Stimulated activated CD4-positive, alpha-beta T cell treated with anti-CD3 and anti-CD28 coated beads, TNF-alpha, amount 100 ng/mL, for 48 hours (primary cell): Measurements from ENCODE around the gene GSN.

Experiments used
- DNase-seq, 3 donors: peaks; one replicate each; pipeline ENCODE4 v3.0.0-alpha.2; 2020; ENCODE audit warnings: low read depth in 3 of 3

Gene GSN

DNA sequence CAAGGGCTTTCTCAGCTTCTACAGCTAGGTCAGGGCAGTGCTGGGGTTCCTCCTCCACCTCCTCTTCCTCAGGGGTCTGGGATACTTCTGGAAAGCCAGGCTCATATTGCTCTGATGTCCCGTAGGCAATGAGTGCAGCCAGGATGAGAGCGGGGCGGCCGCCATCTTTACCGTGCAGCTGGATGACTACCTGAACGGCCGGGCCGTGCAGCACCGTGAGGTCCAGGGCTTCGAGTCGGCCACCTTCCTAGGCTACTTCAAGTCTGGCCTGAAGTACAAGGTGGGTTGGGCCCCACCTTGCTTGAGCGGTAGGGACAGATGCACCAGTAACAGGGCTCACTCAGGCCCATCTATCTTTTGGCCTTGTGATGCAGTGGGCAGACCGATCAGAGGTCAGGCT is 34.8 kb downstream of the GSN start:
- no peak for DNase-seq

- DNase-seq = no peak
Observed at GRCh38 chr9:121303456-121304451, 35.8 kb downstream of the GSN start.

DNA sequence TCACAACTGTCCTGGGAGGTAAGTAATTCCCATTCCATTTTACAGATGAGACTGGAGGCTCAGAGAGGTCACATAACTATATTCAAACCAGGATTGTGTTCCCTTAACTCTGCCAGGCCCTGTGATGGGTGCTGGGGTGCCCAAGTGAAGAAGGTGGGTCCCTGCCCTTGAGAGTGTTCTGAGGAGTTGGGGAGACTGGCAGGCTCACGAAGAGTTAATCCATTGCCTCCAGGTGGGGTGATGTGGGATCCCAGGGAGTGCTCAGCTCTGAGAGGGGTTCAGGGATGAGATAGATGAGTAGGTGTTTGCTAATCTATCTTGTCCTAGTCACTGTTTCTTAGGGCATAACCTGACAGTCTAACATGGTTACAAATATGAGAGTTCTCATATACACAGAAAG is 36.7 kb downstream of the GSN start:
- DNase-seq = no peak

DNA sequence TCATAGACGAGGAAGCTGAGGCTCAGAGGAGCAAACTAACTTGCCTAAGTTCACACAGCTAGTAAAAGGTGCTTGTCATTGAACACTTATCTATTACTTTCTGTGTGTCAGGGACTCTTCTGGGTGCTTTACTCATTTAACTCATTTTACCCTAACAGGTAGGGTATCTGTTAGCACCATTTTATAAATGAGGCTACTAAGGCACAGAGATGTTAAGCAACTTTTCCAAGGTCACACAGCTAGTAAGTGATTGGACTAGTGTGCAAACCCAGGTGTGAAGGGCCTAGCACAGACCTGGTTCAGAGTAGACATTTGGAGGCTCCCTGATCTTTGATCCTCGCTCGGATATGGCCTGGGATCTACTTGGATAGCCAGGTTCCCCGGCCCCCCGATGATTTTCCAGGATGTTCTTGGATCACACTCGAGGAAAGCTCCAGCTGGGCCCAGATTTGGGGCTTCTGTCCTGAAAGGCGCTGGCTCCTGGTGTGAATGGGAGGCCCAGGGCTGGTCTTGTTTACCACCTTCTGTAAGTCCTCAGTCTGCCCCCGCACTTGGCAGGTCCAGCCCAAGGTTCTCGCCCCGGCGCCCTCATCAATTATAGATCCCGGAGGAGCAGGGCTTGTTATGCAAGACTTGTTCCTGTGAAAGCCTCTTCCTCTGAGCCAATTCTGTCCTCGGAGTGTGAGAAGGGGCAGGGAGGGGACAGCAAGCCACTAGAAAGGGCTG is 37.5 kb downstream of the GSN start:
- DNase-seq = no peak

- no peak for DNase-seq
Observed at GRCh38 chr9:121307976-121308375, 40.0 kb downstream of the GSN start.

- no peak for DNase-seq
Observed at GRCh38 chr9:121308765-121309164, 40.8 kb downstream of the GSN start.

GRCh38 chr9:121309171-121309570 is 41.2 kb downstream of the GSN start:
- no peak for DNase-seq

- no peak for DNase-seq
Observed at GRCh38 chr9:121309833-121310425, 42.0 kb downstream of the GSN start.

GRCh38 chr9:121310571-121310970 is 42.6 kb downstream of the GSN start:
- DNase-seq = no peak

DNA sequence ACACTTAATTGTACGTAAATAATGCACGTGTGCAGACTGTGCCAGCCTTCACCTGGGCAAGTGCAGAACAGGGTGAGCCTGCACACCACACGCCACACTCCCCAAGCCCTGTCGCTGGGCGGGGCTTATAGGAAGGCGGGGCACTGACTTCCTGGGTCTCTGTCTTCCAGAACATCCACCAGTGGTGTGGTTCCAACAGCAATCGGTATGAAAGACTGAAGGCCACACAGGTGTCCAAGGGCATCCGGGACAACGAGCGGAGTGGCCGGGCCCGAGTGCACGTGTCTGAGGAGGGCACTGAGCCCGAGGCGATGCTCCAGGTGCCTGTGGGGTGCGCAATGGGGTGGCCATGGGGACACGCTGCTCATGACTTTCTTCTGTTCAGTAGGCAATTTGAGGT is 44.2 kb downstream of the GSN start:
- DNase-seq = no peak

DNA sequence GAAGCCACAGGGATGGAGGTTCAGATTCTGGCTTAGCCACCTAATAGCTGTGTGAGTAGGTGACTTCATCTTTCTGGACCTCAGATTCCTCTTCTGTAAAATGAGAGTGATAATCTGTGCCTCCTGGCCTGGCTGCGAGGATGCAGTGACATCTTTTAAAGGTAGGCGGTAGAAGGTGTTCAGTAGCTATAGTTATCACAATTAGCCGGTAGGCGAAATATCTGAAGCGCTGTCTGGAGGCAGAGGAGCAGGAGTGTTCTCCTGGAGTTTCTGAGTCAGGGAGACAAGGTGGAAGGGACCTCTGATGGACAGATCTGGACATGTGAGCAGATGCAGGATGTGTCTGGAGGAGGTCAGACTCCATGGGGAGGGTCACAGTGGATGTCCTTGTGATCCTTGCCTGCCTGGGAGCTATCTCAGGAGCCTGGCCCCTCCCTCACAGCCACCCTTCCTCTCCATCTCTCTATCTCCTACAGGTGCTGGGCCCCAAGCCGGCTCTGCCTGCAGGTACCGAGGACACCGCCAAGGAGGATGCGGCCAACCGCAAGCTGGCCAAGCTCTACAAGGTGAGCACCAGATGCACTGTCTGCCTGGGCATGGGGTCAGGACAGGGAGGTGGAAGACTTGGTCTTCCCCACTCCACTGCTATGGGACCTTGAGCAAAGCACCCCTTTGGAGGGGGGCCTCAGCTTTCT is 45.6 kb downstream of the GSN start:
- DNase-seq = no peak

GRCh38 chr9:121316378-121316777 is 48.4 kb downstream of the GSN start:
- DNase-seq = no peak

DNA sequence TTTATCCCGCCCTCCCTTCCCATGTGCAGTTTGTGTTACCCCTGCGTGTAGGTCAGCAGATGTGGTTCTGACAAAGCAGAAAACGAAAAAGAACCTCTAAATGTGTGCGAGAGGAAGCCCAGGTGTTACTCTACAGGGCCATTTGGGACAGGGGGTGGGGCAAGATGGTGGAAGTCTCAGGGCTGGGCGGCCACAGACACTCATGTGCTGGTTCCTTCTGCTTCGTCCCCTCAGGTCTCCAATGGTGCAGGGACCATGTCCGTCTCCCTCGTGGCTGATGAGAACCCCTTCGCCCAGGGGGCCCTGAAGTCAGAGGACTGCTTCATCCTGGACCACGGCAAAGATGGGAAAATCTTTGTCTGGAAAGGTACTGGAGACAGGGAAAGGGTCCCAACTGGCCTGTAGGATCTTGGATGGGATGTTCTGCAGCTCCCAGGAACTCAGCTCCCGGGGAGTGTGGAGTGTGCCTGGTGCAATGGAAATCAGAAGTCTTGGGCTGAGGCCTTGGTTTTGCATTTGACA is 49.0 kb downstream of the GSN start:
- DNase-seq = no peak

- DNase-seq = no peak
Observed at GRCh38 chr9:121317737-121318630, 50.0 kb downstream of the GSN start.

DNA sequence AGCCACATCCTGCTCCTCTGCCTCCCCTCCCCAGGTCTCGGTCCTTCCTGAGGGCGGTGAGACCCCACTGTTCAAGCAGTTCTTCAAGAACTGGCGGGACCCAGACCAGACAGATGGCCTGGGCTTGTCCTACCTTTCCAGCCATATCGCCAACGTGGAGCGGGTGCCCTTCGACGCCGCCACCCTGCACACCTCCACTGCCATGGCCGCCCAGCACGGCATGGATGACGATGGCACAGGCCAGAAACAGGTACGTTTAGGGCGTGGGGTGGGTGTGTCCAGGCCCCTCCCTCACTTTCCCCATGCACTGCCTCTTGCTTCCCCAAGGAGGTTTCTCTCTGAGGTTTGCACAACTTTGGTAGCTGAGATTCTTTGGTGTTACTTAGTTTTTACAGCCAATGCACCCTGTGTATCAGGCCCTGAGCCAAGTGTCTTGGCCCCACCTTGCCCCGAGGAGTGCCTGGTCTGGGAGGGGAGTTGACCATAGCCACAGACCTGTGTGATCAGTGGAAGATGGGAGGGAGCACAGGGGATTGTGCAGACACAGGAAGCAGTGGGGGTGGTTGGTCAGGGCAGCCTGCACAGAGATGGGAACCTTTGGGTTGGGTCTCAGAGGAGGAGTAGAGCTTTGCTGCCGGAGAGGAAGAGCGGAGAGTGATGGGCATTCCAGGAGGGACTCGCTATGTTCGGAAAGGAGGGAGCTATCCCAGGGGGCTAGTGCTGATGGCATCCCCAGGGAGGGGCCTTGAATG is 50.8 kb downstream of the GSN start:
- no peak for DNase-seq

- no peak for DNase-seq
Observed at GRCh38 chr9:121319383-121319780, 51.4 kb downstream of the GSN start.

DNA sequence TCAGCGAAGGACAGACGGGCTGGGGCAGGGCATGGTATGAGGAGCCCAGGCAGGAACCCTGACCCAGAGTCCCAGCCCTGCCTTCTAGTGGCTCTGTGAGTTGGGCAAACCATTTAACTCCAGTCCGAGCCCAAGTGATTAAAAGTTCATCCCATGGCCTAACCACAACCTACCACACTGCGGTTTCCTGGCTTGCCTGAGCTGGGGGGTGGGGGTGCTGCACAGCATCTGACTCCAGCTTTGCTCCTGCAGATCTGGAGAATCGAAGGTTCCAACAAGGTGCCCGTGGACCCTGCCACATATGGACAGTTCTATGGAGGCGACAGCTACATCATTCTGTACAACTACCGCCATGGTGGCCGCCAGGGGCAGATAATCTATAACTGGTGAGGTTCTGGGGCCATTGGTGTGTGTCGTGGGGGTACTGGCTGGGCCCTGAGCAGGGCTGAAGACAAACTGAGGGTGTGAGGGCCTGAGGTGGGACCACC is 53.1 kb downstream of the GSN start:
- no peak for DNase-seq

GRCh38 chr9:121322037-121322736 is 54.2 kb downstream of the GSN start:
- no peak for DNase-seq
